ENCODE data around the gene HTRA3.

- TF ChIP-seq CEBPB (IDR thresholded peaks at IDR 0.05; ENCODE audit: low read depth, low read length), result no peak
- no peak for TF ChIP-seq MAFK (IDR thresholded peaks at IDR 0.05; ENCODE audit: low read depth, low read length)
- no peak for TF ChIP-seq CTCF (conservative IDR thresholded peaks at IDR 0.05; ENCODE audit: low read depth, low read length)
- no peak for TF ChIP-seq POLR2A (IDR thresholded peaks at IDR 0.05; ENCODE audit: low read depth, low read length)
- TF ChIP-seq, protein P1, sequence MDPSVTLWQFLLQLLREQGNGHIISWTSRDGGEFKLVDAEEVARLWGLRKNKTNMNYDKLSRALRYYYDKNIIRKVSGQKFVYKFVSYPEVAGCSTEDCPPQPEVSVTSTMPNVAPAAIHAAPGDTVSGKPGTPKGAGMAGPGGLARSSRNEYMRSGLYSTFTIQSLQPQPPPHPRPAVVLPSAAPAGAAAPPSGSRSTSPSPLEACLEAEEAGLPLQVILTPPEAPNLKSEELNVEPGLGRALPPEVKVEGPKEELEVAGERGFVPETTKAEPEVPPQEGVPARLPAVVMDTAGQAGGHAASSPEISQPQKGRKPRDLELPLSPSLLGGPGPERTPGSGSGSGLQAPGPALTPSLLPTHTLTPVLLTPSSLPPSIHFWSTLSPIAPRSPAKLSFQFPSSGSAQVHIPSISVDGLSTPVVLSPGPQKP (IDR thresholded peaks at IDR 0.05; ENCODE audit: borderline replicate concordance, low read depth, low read length), result no peak
- TF ChIP-seq RCOR1 (IDR thresholded peaks at IDR 0.05; ENCODE audit: insufficient replicate concordance, low read length), result no peak
- no peak for TF ChIP-seq RFX5 (IDR thresholded peaks at IDR 0.05; ENCODE audit: low read depth, low read length)
These were observed 35.7 kb upstream of the HTRA3 start for GRCh38 chr4:8233672-8234484.

Data from IMR-90 (cell line).